ACC112 (cell line): ENCODE measurements around the gene ROR1.
"Not testable (repeated sequence)": the region's sequence is repeated elsewhere in the genome, so short reads cannot be mapped to it uniquely, and the experiment has no call there.

Experiments used
- H2AFZ ChIP-seq: fragments of 200-600 bp; sonication (generic); one replicate; pipeline ENCODE4 v1.6.0; 2017; ENCODE audit warnings: antibody characterized with exemption, low read length; ENCODE audit not compliant: unreplicated experiment
- H3K27ac ChIP-seq: fragments of 200-600 bp; sonication (generic); 2 replicates; pipeline ENCODE4 v1.5.1; 2014; ENCODE audit warnings: low read depth, mild to moderate bottlenecking, antibody characterized with exemption, low read length, moderate library complexity
- H3K27me3 ChIP-seq: fragments of 200-600 bp; sonication (generic); 2 replicates; pipeline ENCODE4 v1.6.1; 2014; ENCODE audit warnings: mild to moderate bottlenecking, antibody characterized with exemption, low read length, moderate library complexity, mixed read lengths; ENCODE audit not compliant: insufficient read depth
- H3K36me3 ChIP-seq: fragments of 200-600 bp; sonication (generic); 2 replicates; pipeline ENCODE4 v1.6.1; 2016; ENCODE audit warnings: mild to moderate bottlenecking, antibody characterized with exemption, low read length, moderate library complexity, mixed read lengths; ENCODE audit not compliant: insufficient read depth
- H3K4me1 ChIP-seq: fragments of 200-600 bp; sonication (generic); one replicate; pipeline ENCODE4 v1.6.1; 2016; ENCODE audit warnings: low read length, mixed read lengths; ENCODE audit not compliant: insufficient read depth, unreplicated experiment, control insufficient read depth
- H3K4me3 ChIP-seq: fragments of 200-600 bp; sonication (generic); 2 replicates; pipeline ENCODE4 v1.5.1; 2014; ENCODE audit warnings: mild to moderate bottlenecking, low read depth, low read length
- H3K79me2 ChIP-seq: fragments of 200-600 bp; sonication (generic); one replicate; pipeline ENCODE4 v1.6.0; 2016; ENCODE audit warnings: low read length; ENCODE audit not compliant: control insufficient read depth, unreplicated experiment, insufficient read depth

ROR1 gene

GRCh38 chr1:64215576-64215975 lies 441.8 kb downstream of the ROR1 start:
- H3K27ac ChIP-seq = no peak overlapping the region
- no peak overlapping the region for H2AFZ ChIP-seq
- H3K4me1 ChIP-seq = peaks cover 22% of the 10 kb centered on the region
- no peak overlapping the region for H3K4me3 ChIP-seq
- no peaks in the 10 kb centered on the region for H3K36me3 ChIP-seq
- no peaks in the 10 kb centered on the region for H3K27me3 ChIP-seq
- H3K79me2 ChIP-seq = no peaks in the 10 kb centered on the region

DNA sequence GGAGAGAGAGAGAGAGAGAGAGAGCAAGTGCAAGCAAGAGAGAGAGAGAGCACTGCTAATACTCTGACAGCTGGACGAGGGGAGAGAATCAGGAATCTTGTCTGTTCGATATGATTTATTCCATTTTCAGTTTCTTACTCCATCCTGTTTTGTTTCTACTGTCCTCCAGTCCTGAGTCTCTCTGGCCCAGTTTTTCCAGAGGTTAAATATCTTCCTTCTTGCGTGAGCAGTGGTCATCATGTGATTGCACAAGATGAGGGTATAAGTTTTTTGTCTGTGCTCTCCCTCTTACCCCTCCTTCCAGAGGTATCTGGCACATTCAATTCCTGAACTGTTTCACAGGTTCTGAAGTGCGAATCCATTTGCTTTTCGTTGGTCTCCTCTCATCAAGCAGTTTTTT lies 446.4 kb downstream of the ROR1 start:
- peaks cover 12% of the 10 kb centered on the region for H3K4me1 ChIP-seq
- H3K27ac ChIP-seq = no peak overlapping the region
- peak overlapping the region; percentile 22 for H2AFZ ChIP-seq
- no peaks in the 10 kb centered on the region for H3K36me3 ChIP-seq
- no peaks in the 10 kb centered on the region for H3K27me3 ChIP-seq
- no peak overlapping the region for H3K4me3 ChIP-seq
- H3K79me2 ChIP-seq = no peaks in the 10 kb centered on the region

GRCh38 chr1:64223329-64224151 lies 449.7 kb downstream of the ROR1 start:
- Histone ChIP-seq H3K4me1 (peaks cover 18% of the 10 kb centered on the region), H3K27ac (peak overlapping the region; percentile 93), H3K27me3 (no peaks in the 10 kb centered on the region), H3K36me3 (no peaks in the 10 kb centered on the region), H3K79me2 (no peaks in the 10 kb centered on the region), H2AFZ (peak overlapping the region; percentile 68), H3K4me3 (no peak overlapping the region; the same call in 1 of the 2 replicates)

- peaks cover 18% of the 10 kb centered on the region for H3K4me1 ChIP-seq
- H3K4me3 ChIP-seq, H3K36me3 ChIP-seq, H2AFZ ChIP-seq, H3K27me3 ChIP-seq, H3K79me2 ChIP-seq: not testable (repeated sequence)
- H3K27ac ChIP-seq = peak overlapping the region; percentile 93
These were observed 450.4 kb downstream of the ROR1 start for GRCh38 chr1:64224236-64224635.

GRCh38 chr1:64228167-64228957 lies 454.5 kb downstream of the ROR1 start:
- H3K36me3 ChIP-seq = no peaks in the 10 kb centered on the region
- H3K27me3 ChIP-seq = no peaks in the 10 kb centered on the region
- H3K27ac ChIP-seq = peak overlapping the region; percentile 28; the same call in 1 of the 2 replicates

DNA sequence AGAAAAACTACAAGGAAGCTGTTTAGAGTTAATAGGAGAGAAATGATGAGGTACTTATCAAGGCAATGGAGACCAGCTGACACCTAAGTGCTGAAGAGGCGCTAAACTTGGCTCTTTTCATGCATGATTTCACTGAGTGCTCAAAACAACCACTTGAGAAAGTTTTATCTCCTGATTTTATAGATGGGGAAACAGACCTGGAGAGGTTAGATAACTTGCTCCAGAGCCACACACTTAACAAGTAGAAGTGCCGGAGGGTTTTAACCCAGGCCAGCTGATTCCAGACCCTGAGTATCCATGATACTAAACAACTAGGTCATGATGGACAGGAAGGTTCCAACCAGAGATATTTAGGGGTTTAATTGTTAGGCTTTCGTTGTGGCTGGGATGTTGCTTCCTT lies 455.5 kb downstream of the ROR1 start:
- Histone ChIP-seq H3K4me1 (peaks cover 13% of the 10 kb centered on the region), H3K36me3 (no peaks in the 10 kb centered on the region), H2AFZ (no peak overlapping the region), H3K27me3 (no peaks in the 10 kb centered on the region), H3K79me2 (no peaks in the 10 kb centered on the region), H3K4me3 (no peak overlapping the region), H3K27ac (no peak overlapping the region)

More at GRCh38 chr1:64228167-64228957, 454.5 kb downstream of the ROR1 start:
- no peaks in the 10 kb centered on the region for H3K79me2 ChIP-seq
- H3K4me3 ChIP-seq = no peak overlapping the region
- H2AFZ ChIP-seq = peak overlapping the region; percentile 66
- peaks cover 18% of the 10 kb centered on the region for H3K4me1 ChIP-seq
